ENCODE measurements around the gene CECR2. TPM values are rescaled to one million over a fixed set of nuclear protein-coding genes. Genes with fewer than 3 reads are reported as not detected.
A peak's percentile ranks its signal among the peaks of the same experiment; 100 is the strongest.
"Not testable (repeated sequence)": the region's sequence is repeated elsewhere in the genome, so short reads cannot be mapped to it uniquely, and the experiment has no call there.

The CECR2 gene
- total RNA-seq, 1 donor from 2014 or later: 2.8 TPM

- no peak for DNase-seq
Measured at GRCh38 chr22:17403906-17404305, 34.6 kb downstream of the CECR2 start.

- no peak for DNase-seq
Measured at GRCh38 chr22:17407643-17408042, 38.4 kb downstream of the CECR2 start.

DNA sequence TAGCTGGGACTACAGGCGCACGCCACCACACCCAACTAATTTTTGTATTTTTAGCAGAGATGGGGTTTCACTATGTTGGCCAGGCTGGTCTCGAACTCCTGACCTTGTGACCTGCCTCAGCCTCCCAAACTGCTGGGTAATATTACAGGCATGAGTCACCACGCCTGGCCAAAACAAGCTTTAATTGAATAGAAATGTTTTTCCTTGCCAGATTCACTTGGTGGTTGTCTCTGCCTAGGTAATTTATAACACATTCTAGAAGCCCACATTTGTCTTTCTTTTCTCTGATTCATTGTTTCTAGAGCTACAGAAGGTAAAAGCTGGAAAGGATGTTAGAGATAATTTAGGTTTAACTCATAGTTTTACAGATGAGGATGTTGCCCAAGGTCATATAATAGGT, 41.3 kb downstream of the CECR2 start:
- no peak for DNase-seq

- peak; percentile 29 for DNase-seq
Measured at GRCh38 chr22:17411213-17411612, 42.0 kb downstream of the CECR2 start.

GRCh38 chr22:17412232-17412631, 43.0 kb downstream of the CECR2 start:
- no peak for DNase-seq

DNA sequence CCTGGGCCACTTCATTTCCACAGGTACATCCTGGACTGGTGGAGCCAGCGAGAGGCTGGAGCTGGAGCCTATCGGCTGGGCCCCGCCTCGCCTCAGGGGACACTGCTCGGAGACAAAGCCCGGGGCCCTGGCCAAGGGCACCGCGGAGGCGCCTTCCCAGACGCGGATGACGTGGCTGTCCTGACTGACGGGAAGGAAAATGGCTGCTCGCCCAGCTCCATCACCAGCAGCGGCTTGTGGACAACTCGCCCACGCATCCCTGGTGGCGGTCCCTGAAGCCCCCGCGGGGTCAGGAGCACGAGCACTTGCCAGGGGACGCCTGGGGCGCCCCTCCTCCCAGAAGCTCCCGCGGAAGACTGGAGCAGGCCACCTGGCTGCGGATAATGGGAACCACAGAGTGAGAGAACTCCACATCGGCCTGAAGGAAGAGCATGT, 49.6 kb downstream of the CECR2 start:
- DNase-seq: no peak

DNA sequence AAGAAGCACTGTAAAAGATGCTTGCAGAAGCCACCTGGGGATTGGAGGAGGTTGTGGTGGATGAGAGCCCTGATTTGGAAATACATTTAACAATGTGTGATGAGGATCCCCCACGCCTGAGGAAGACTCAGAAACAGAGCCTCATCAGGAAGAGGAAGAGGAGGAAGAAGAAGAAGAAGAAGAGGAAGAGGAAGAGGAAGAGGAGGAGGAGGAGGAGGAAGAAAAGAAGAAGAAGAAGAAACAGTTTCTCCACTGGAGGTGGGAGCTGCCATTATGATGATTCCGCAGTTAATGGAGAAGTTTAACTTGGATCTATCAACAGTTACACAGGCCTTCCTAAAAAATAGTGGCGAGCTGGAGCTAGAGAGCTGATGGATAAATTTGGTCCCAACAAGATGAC, 50.1 kb downstream of the CECR2 start:
- no peak for DNase-seq

- DNase-seq: no peak
Measured at GRCh38 chr22:17422736-17423343, 53.6 kb downstream of the CECR2 start.

- no peak for DNase-seq
Measured at GRCh38 chr22:17423616-17424015, 54.4 kb downstream of the CECR2 start.

DNA sequence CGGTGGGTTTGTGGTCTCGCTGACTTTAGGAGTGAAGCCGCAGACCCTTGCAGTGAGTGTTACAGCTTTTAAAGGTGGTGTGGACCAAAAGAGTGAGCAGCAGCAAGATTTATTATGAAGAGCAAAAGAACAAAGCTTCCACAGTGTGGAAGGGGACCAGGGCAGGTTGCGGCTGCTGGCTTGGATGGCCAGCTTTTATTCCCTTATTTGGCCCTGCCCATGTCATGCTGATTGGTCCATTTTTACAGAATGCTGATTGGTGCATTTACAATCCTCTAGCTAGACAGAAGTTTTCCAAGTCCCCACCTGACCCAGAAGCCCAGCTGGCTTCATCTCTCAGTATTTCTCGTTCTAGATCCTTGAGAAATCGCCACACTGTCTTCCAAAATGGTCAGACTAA, 58.3 kb downstream of the CECR2 start:
- DNase-seq: not testable (repeated sequence)

DNA sequence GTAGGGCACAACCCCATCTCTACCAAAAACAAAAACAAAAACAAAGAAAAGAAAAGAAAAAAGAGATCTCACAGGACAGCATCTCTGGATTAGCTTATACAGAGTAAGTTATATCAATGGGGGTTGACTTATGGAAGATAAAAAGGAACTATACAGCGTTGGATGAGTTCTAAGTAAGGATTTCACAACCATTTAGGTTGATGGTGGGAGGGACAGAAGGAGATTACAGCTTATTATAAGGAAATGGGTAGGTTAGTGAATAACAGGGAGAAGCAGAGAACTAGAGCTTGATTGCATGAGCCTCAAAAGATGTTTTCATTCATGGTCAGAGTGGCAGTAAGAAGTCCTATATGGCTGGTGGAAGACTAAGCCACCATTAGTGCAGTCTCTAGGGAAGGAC, 60.3 kb downstream of the CECR2 start:
- DNase-seq: no peak

DNA sequence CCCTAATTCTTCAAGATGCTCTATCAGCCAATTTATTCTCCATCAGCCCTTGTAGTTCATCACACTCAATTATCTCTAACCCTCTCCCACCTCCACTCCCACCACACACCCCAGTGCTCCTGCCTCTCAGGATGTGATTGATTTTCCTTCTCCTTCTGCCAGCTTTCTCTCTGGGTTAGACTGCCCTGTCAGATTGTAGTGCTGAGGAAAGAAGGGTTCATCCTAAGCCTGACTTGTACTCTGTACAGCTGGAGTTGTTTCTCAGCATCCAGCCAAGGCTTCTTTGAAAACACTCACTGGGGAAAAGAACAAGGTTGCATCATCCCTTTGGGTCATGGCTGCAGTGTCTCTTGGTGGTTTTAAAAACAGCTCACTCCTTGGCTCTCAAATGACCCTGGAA, 61.2 kb downstream of the CECR2 start:
- no peak for DNase-seq

GRCh38 chr22:17431179-17431578, 61.9 kb downstream of the CECR2 start:
- DNase-seq: no peak

DNA sequence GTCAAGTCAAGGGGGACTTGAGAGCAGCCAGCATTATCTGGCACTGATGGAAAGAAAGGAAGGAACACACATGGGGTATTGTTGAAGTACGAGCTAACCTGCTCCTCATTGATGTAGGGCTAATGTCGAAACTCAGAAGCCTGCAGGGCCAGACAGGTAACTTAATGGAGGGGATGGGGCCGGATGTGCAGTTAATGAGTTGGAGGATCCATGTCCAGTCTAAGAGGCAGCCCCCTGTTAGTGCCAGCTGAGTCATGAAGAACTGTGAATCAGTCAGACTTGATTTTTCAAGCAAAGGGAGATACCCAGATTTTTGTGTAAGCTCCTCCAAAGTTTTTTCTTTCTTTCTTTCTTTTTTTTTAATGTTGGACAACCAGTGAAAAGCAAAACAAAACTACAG, 65.6 kb downstream of the CECR2 start:
- no peak for DNase-seq

DNA sequence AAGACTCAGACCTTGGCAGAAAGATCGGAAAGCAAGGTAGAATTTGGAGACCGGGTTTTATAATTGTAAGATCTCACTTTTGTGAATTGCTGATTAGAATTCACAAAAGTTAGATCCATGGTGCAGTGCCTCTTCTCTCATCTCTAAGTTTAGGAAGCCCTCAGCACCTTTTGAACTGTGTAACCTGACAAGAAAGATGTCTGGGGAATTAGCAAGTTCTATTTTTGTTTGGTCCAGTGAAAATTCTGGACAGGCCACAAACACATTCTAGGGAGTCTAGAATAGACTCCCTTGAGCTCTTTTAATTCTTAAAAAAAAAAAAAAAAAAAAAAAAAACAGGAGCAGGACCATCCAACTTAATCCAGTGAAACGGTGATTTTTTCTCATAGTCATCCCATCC, 66.1 kb downstream of the CECR2 start:
- no peak for DNase-seq

DNA sequence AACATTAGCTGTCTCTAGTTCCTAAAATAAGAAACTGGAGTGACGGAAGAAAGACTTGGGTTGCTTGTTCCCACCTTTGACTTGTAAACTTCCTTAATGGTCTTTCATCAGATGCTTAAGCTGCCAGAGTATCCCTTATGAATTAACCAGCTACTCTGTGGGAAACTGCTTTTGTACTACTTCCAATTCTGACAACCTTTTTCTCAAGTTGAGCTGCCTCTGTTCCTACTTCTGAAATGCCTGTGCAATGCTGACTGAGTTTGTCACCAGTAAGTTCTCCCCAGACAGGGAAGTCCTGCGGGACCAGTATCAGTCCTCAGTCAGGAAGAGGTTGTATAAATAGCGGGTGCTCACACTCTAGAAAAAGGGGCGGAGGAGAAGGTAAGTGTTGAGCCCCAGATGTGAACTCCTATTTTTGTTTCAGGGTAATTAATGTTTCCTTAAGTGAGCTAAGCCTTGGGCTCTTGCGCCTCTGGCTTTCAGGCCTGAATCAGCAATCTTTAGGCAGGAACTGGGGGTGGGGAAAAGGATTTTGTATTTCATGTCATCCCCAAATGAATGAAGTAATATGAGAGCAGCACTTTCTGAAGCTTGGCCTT, 67.2 kb downstream of the CECR2 start:
- peak; percentile 13 for DNase-seq

GRCh38 chr22:17436981-17437412, 67.7 kb downstream of the CECR2 start:
- no peak for DNase-seq

DNA sequence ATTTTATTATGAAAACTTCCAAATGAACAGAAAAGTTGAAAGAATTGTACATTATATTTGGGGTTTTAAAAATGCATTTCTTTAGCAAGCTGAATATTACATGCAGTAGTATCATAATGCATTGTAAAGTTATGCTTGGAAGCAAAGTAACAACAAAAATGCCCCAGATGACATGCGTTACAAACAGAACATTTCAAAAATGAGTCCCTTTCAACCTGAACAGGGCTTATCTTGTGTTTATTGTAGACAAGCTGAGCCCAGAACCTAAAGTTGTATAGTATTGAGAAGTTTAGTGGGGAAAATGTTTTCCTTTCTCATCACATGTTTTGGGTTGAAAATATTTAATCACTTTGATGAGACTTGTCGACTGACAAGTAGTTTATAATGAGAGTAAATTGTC, 68.8 kb downstream of the CECR2 start:
- DNase-seq: no peak

- no peak for DNase-seq
Measured at GRCh38 chr22:17441326-17441725, 72.1 kb downstream of the CECR2 start.

DNA sequence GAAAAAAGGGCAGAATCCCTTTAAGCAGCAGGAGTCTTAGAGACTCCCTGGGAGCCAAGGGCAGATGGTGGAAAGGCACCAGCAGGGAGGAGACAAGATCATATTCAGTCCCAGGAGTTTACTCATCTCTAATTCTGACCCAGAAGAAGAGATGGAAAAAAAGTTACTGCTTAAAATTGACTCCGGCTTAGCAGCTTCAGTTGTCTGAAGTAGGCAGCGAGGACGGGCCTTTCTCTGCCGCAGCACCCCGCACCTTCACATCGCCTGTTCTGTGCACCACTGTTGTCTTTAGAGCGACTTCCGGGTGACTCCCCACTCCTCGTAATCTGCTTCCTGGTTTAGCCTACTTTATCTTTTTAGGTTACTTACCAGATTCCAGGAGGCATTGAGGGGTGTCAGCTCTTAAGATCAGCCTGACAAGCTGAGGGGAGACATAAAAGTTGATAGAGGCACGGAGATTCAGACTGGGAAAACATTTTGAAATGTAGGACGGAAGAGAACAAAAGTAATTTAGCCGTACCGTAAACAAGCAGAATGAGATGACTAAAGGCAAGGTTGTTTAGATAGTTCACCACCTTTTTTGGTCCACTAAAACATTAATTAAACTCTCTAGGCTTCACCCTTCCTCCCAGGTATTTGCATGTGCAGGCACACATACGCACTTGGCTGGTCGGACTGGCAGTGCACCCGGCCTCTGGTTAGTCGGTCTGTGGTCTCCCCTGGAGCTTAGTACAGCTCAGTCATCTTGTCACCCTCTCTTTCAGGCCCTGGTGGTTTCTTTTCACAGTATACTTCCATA, 74.3 kb downstream of the CECR2 start:
- no peak for DNase-seq

GRCh38 chr22:17444204-17444504, 74.9 kb downstream of the CECR2 start:
- no peak for DNase-seq

GRCh38 chr22:17446698-17447097, 77.4 kb downstream of the CECR2 start:
- DNase-seq: no peak

- DNase-seq: no peak
Measured at GRCh38 chr22:17451316-17451715, 82.1 kb downstream of the CECR2 start.

DNA sequence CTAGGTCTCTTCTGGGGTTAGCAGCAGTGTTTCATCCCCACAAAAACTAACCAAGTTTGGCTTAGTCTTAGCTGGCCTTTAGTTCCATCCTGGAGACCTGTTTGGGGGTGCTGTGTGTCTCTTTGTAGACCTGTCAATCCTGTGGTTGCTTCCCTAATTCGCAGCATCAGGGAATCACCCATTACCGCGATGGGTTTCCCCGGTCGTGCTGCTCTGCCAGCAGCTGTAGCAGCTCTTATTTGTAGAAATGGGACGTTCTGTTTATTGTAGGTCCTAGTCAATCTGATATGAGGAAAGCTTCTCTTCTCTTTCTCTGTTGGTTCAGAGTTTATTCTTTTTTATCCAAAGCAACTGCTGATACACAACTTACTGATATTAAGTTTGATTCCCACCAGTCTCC, 91.6 kb downstream of the CECR2 start:
- no peak for DNase-seq
